OCI-LY7 (cell line): Measurements from ENCODE around the gene MYL5. TPM values are rescaled to one million over a fixed set of nuclear protein-coding genes. Genes with fewer than 3 reads are reported as not detected.
"Not testable (repeated sequence)": the region's sequence is repeated elsewhere in the genome, so short reads cannot be mapped to it uniquely, and the experiment has no call there.

Source experiments
- BruUV-seq: library from RNA; stranded (reverse); fragments of 400-500 nt; replicated peaks from 2 replicates; lab custom pipeline; 2021; lab: Mats Ljungman, UMichigan
- CTCF ChIA-PET: fragments of 300-600 bp; sonication (Branson Sonifier 250); formaldehyde crosslinking; loops from one replicate; lab custom pipeline; 2022; ENCODE audit warnings: antibody characterized with exemption; ENCODE audit not compliant: unreplicated experiment; lab: Charles Lee
- POLR2A ChIA-PET: fragments of 300-600 bp; sonication (Branson Sonifier 250); formaldehyde crosslinking; loops from one replicate; lab custom pipeline; 2022; ENCODE audit warnings: antibody characterized with exemption; lab: Charles Lee
- DNase-seq: peaks from one replicate; pipeline ENCODE4 v3.0.0-alpha.2; 2015; ENCODE audit warnings: low spot score
- H2AFZ ChIP-seq: fragments of 200-600 bp; sonication (generic), shearing (Covaris generic); 2 replicates; pipeline ENCODE4 v1.6.1; 2014; ENCODE audit warnings: mild to moderate bottlenecking, antibody characterized with exemption, low read length, moderate library complexity
- H3K27ac ChIP-seq: fragments of 200-600 bp; sonication (generic); 2 replicates; pipeline ENCODE4 v1.5.1; 2014; ENCODE audit warnings: mixed run types, low read depth, mild to moderate bottlenecking, moderate library complexity, low read length, inconsistent platforms; ENCODE audit not compliant: poor library complexity, severe bottlenecking
- H3K36me3 ChIP-seq: fragments of 200-600 bp; sonication (generic); 2 replicates; pipeline ENCODE4 v1.6.1; 2014; ENCODE audit warnings: mild to moderate bottlenecking, antibody characterized with exemption, low read length, moderate library complexity, mixed read lengths; ENCODE audit not compliant: insufficient read depth
- H3K4me1 ChIP-seq: fragments of 200-600 bp; sonication (generic); 2 replicates; pipeline ENCODE4 v1.5.1; 2014; ENCODE audit warnings: mild to moderate bottlenecking, low read length; ENCODE audit not compliant: insufficient read depth, poor library complexity, severe bottlenecking
- H3K4me2 ChIP-seq: fragments of 200-600 bp; sonication (generic); 2 replicates; pipeline ENCODE4 v1.6.1; 2014; ENCODE audit warnings: mild to moderate bottlenecking, low read length
- H3K4me3 ChIP-seq: fragments of 200-600 bp; sonication (generic); 2 replicates; pipeline ENCODE4 v1.5.1; 2014; ENCODE audit warnings: mild to moderate bottlenecking, low read depth, low read length; ENCODE audit not compliant: poor library complexity, severe bottlenecking
- H3K79me2 ChIP-seq: fragments of 200-600 bp; sonication (generic); 2 replicates; pipeline ENCODE4 v1.6.1; 2016; ENCODE audit warnings: low read depth, mild to moderate bottlenecking, low read length, moderate library complexity, mixed read lengths; ENCODE audit not compliant: insufficient read depth
- H3K9me2 ChIP-seq: fragments of 200-600 bp; sonication (generic); 2 replicates; pipeline ENCODE4 v1.6.1; 2016; ENCODE audit warnings: mild to moderate bottlenecking, low read length, mixed read lengths; ENCODE audit not compliant: insufficient read depth
- H3K9me3 ChIP-seq: fragments of 200-600 bp; sonication (generic); 2 replicates; pipeline ENCODE4 v1.6.1; 2014; ENCODE audit warnings: mild to moderate bottlenecking, mixed run types, low read length, mixed read lengths
- H4K20me1 ChIP-seq: fragments of 200-600 bp; sonication (generic); 2 replicates; pipeline ENCODE4 v1.6.1; 2014; ENCODE audit warnings: mild to moderate bottlenecking, antibody characterized with exemption, low read length, moderate library complexity, mixed read lengths; ENCODE audit not compliant: insufficient read depth
- CTCF ChIP-seq: fragments of 200-600 bp; sonication (generic); conservative IDR thresholded peaks from 2 replicates; pipeline ENCODE4 v1.5.1; 2014; ENCODE audit warnings: mild to moderate bottlenecking, antibody characterized with exemption, low read length, moderate library complexity, mixed read lengths
- EZH2phosphoT487 ChIP-seq: fragments of 200-600 bp; sonication (generic); IDR thresholded peaks from 2 replicates; pipeline ENCODE4 v1.6.1; 2018; ENCODE audit warnings: low read depth, borderline replicate concordance, mild to moderate bottlenecking, mixed run types, antibody characterized with exemption, low read length, moderate library complexity, mixed read lengths
- intact Hi-C: fragments of 100-400 bp; cut with micrococcal nuclease; formaldehyde crosslinking; loops from one replicate; pipeline ENCODE4 v1.10.0; 2022; ENCODE audit not compliant: unreplicated experiment
- total RNA-seq, 2 experiments: library from RNA; depleted of rRNA in 1 of 2; stranded (reverse); fragments of >200 nt in 1 of 2; shearing (Covaris generic) in 1 of 2; gene quantifications; 2 replicates each; pipeline ENCODE4 v1.2.3, GENCODE V29; 2014 to 2022

MYL5 gene
- total RNA-seq, 2 experiments from 2014 or later, result 24.4 to 62.2 TPM

- Histone ChIP-seq H3K9me3 (no peaks in the 10 kb centered on the region), H3K27ac (no peak overlapping the region), H3K4me2 (no peak overlapping the region), H4K20me1 (no peaks in the 10 kb centered on the region), H3K4me1 (no peaks in the 10 kb centered on the region), H3K79me2 (no peaks in the 10 kb centered on the region), H2AFZ (no peak overlapping the region), H3K4me3 (no peak overlapping the region), H3K9me2 (no peaks in the 10 kb centered on the region), H3K36me3 (no peaks in the 10 kb centered on the region)
- no TSS peak for BruUV-seq
- TF ChIP-seq EZH2phosphoT487 (no peak), CTCF (no peak)
- CTCF ChIA-PET, result no interaction called here
- intact Hi-C loops, result no loop called here
- POLR2A ChIA-PET, result no interaction called here
- DNase-seq, result no peak
Measured at GRCh38 chr4:633406-633805, 40.9 kb upstream of the MYL5 start.

GRCh38 chr4:633976-634598 is 40.3 kb upstream of the MYL5 start:
- H3K36me3 ChIP-seq, result no peaks in the 10 kb centered on the region
- no peaks in the 10 kb centered on the region for H3K79me2 ChIP-seq
- H3K9me3 ChIP-seq, result no peaks in the 10 kb centered on the region
- no peak for DNase-seq
- intact Hi-C loops, result no loop called here
- POLR2A ChIA-PET, result no interaction called here
- no peaks in the 10 kb centered on the region for H4K20me1 ChIP-seq
- H2AFZ ChIP-seq, result no peak overlapping the region
- no peaks in the 10 kb centered on the region for H3K4me1 ChIP-seq
- H3K27ac ChIP-seq, result no peak overlapping the region
- no peak overlapping the region for H3K4me2 ChIP-seq
- no TSS peak for BruUV-seq
- no peaks in the 10 kb centered on the region for H3K9me2 ChIP-seq
- H3K4me3 ChIP-seq, result no peak overlapping the region
- CTCF ChIA-PET, result interaction anchor here (0.5 kb wide), 1 partner anchor 108 kb away, joined by 10 read pairs; no protein-coding TSS in a partner anchor
- TF ChIP-seq EZH2phosphoT487 (no peak), CTCF (no peak)

GRCh38 chr4:634599-634985 is 39.8 kb upstream of the MYL5 start:
- Histone ChIP-seq H4K20me1 (no peaks in the 10 kb centered on the region), H3K4me3 (no peak overlapping the region), H3K79me2 (no peaks in the 10 kb centered on the region), H2AFZ (no peak overlapping the region), H3K36me3 (no peaks in the 10 kb centered on the region), H3K27ac (no peak overlapping the region), H3K4me1 (no peaks in the 10 kb centered on the region), H3K9me2 (no peaks in the 10 kb centered on the region), H3K4me2 (no peak overlapping the region), H3K9me3 (no peaks in the 10 kb centered on the region)
- CTCF ChIA-PET, result no interaction called here
- intact Hi-C loops, result no loop called here
- BruUV-seq, result no TSS peak
- POLR2A ChIA-PET, result no interaction called here
- no peak for DNase-seq
- TF ChIP-seq EZH2phosphoT487, result no peak
- no peak for TF ChIP-seq CTCF

GRCh38 chr4:635066-635835 is 39.1 kb upstream of the MYL5 start:
- H3K4me1 ChIP-seq, POLR2A ChIA-PET, H3K4me3 ChIP-seq, H3K27ac ChIP-seq, intact Hi-C loops, CTCF ChIA-PET, H3K9me2 ChIP-seq, H3K9me3 ChIP-seq, H4K20me1 ChIP-seq, H2AFZ ChIP-seq, H3K79me2 ChIP-seq, DNase-seq, H3K36me3 ChIP-seq, H3K4me2 ChIP-seq, BruUV-seq: not testable (repeated sequence)
